ENCODE data around the gene ANKRD34A. TPM values are rescaled to one million over a fixed set of nuclear protein-coding genes. Genes with fewer than 3 reads are reported as not detected.

Gene ANKRD34A
- total and polyA plus RNA-seq, 12 donors: 0.66 to 1.7 (median 1.0) TPM

DNA sequence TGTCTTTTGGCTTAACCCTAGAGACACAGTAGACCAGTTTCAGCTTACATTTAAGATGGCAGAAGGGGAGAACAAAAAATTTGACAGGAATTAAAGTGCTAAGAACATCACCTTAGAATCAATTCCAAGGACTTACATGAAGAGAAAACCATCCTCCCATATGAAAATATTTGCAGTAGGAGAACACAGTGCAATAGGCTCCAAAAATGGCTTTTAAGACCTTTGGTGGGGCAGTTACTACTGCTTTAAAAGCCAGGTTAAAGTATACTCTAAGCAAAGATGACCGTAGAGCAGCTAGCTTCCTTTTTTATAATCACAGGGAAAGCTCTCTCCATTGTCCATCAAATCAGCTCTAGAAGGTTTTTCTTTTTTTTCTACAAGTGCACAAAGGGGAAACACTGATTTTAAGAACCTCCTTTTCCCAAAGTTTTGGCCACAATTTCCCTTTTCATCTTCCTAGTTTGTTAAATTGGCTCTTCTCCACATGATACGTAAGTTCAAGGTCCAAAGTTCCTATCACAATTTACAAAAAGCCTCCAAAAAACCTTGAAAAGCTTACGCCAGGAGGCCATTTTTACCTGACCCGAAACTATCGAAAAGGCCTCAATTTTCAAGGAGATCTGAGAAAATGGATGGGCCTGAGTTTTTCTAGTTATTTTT, 28.7 kb upstream of the ANKRD34A start:
- Histone ChIP-seq H3K4me1 (peaks cover 0 to 64% (median 35%) of the 10 kb centered on the region in 9 donors), H3K27me3 (no peaks in the 10 kb centered on the region), H3K27ac (peak overlapping the region; percentile 89 to 98 (median 97)), H3K9me3 (no peaks in the 10 kb centered on the region), H3K36me3 (peaks cover 8 to 42% (median 35%) of the 10 kb centered on the region in 9 donors), H3K4me3 (peak overlapping the region; percentile 70 to 90 (median 76))
- DNase-seq (no peak), ATAC-seq (no peak)
- TF ChIP-seq, protein P1, sequence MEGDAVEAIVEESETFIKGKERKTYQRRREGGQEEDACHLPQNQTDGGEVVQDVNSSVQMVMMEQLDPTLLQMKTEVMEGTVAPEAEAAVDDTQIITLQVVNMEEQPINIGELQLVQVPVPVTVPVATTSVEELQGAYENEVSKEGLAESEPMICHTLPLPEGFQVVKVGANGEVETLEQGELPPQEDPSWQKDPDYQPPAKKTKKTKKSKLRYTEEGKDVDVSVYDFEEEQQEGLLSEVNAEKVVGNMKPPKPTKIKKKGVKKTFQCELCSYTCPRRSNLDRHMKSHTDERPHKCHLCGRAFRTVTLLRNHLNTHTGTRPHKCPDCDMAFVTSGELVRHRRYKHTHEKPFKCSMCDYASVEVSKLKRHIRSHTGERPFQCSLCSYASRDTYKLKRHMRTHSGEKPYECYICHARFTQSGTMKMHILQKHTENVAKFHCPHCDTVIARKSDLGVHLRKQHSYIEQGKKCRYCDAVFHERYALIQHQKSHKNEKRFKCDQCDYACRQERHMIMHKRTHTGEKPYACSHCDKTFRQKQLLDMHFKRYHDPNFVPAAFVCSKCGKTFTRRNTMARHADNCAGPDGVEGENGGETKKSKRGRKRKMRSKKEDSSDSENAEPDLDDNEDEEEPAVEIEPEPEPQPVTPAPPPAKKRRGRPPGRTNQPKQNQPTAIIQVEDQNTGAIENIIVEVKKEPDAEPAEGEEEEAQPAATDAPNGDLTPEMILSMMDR (IDR thresholded peaks at IDR 0.05): no peak
- intact Hi-C loops (cut with DNase I): no loop called here
- WGBS, 2 donors: 27 to 29% methylated on average over 5 of the region's 5 CpGs

DNA sequence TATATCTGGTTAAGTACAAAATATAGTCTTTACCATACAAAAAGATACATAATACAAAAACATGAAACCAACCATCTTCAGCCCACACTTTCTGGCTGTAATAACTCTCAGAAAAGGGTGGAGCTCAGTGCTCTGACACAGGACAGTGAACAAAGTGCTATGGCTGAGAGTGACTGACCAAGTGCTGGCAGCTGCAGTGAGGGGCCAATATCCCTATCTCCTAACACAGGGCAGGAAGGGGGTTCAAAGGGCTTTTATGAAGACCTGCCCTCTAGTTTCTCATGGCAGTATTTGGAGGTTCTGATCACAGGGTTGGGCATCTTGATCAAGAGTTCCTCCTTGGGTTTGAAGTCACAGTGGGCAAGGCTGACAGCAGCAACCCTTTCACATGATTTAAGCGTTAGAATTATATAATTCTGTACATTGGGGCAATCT, 28.1 kb upstream of the ANKRD34A start:
- peak overlapping the region; percentile 70 to 90 (median 76) for H3K4me3 ChIP-seq
- peaks cover 8 to 42% (median 35%) of the 10 kb centered on the region in 9 donors for H3K36me3 ChIP-seq
- intact Hi-C loops (cut with DNase I): no loop called here
- peaks cover 0 to 64% (median 30%) of the 10 kb centered on the region in 9 donors for H3K4me1 ChIP-seq
- 54 to 75% methylated on average over 1 of the region's 1 CpG for WGBS, 2 donors
- peak overlapping the region; percentile 89 to 98 (median 97) for H3K27ac ChIP-seq
- ATAC-seq (no peak), DNase-seq (no peak)
- TF ChIP-seq, protein P1 (IDR thresholded peaks at IDR 0.05): no peak
- H3K9me3 ChIP-seq: no peaks in the 10 kb centered on the region
- no peaks in the 10 kb centered on the region for H3K27me3 ChIP-seq

DNA sequence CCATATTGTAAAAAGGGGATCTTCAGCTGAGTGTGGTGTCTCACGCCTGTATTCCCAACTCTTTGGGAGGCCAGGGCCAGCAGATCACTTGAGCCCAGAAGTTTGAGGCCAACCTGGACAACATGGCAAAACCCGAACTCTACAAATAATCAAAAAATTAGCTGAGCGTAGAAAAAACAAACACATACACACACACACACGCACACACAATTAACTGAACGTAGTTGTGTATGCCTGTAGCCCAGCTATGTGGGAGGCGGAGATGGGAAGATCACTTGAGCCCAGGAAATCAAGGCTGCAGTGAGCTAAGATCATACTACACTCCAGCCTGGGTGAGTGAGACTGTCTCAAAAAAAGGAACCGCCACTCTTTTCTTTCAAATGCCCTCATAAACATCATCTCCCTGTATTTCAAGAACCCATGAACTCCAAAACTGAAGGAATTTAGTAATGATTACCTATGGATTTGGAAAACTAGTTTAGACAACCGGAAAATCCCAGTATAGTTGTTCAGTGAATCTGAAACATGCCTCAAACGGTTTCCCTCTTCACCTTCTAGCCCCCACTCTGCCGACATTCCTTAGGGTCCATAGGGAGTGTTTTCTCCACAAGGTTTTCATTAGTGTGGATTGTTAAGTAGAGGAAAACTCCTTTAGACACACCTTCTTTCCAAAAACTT, 27.5 kb upstream of the ANKRD34A start:
- H3K27me3 ChIP-seq: no peaks in the 10 kb centered on the region
- DNase-seq (no peak), ATAC-seq (peak in 2 of 8 donors; percentile 3 to 20)
- H3K27ac ChIP-seq: peak overlapping the region; percentile 61 to 98 (median 97)
- TF ChIP-seq, protein P1 (IDR thresholded peaks at IDR 0.05): no peak
- H3K9me3 ChIP-seq: no peaks in the 10 kb centered on the region
- 51 to 55% methylated on average over 10 of the region's 10 CpGs for WGBS, 2 donors
- peak overlapping the region in 9 of 10 donors; percentile 70 to 90 (median 76) for H3K4me3 ChIP-seq
- peaks cover 8 to 42% (median 35%) of the 10 kb centered on the region in 9 donors for H3K36me3 ChIP-seq
- peaks cover 0 to 66% (median 31%) of the 10 kb centered on the region in 9 donors for H3K4me1 ChIP-seq
- intact Hi-C loops (cut with DNase I): no loop called here

DNA sequence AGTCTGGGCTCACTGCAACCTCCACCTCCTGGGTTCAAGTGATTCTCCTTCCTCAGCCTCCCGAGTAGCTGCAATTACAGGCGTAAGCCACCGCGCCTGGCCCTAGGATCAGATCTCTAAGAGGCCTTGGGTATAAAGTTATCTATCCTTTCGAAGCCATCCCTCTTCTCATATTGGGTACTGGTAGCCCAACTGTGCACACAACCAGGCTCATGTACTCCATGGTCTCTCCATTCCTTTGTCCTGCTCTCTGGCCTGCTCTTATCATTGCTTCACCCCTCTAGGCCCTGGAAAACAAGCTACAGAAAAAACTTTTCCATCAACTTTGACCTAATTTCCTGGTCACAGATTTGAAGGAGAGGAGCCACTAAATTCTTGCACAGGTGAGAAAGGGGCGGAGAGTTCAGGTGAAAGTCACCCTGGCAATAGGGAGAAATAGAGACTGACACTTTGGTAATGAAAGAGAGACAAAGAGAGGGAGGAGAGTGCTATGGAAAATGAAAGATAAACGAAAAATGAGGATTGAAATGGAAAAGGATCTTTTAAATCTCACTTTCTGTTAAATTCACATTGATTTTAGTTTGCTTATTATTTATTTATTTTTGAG, 26.0 kb upstream of the ANKRD34A start:
- peak in 1 of 2 donors; percentile 31 for DNase-seq
- Histone ChIP-seq H3K36me3 (peaks cover 8 to 34% (median 33%) of the 10 kb centered on the region in 9 donors), H3K27me3 (no peaks in the 10 kb centered on the region), H3K4me1 (peaks cover 4 to 81% (median 43%) of the 10 kb centered on the region in 9 donors), H3K9me3 (no peaks in the 10 kb centered on the region), H3K4me3 (peak overlapping the region in 1 of 10 donors; percentile 11), H3K27ac (peak overlapping the region; percentile 0 to 98 (median 97))
- WGBS, 2 donors: 73 to 82% methylated on average over 7 of the region's 7 CpGs
- TF ChIP-seq, protein P1 (IDR thresholded peaks at IDR 0.05): no peak
- intact Hi-C loops (cut with DNase I): no loop called here
- ATAC-seq: peak in 5 of 8 donors; percentile 2 to 50 (median 15)

All from heart right ventricle (tissue), 16 donors.